ENCODE measurements around the gene SIDT2.

DNA sequence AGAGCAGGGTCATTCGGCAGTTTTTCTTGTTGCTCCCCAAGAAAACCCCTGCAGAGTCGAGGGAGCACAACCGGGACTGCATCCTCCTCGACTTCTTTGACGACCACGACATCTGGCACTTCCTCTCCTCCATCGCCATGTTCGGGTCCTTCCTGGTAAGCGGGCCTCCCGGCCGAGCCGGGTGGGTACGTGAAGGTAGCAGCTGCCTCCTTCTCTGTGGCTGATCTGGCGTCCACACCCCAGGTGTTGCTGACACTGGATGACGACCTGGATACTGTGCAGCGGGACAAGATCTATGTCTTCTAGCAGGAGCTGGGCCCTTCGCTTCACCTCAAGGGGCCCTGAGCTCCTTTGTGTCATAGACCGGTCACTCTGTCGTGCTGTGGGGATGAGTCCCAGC is 17.2 kb downstream of the SIDT2 start:
- TF ChIP-seq, protein P1, sequence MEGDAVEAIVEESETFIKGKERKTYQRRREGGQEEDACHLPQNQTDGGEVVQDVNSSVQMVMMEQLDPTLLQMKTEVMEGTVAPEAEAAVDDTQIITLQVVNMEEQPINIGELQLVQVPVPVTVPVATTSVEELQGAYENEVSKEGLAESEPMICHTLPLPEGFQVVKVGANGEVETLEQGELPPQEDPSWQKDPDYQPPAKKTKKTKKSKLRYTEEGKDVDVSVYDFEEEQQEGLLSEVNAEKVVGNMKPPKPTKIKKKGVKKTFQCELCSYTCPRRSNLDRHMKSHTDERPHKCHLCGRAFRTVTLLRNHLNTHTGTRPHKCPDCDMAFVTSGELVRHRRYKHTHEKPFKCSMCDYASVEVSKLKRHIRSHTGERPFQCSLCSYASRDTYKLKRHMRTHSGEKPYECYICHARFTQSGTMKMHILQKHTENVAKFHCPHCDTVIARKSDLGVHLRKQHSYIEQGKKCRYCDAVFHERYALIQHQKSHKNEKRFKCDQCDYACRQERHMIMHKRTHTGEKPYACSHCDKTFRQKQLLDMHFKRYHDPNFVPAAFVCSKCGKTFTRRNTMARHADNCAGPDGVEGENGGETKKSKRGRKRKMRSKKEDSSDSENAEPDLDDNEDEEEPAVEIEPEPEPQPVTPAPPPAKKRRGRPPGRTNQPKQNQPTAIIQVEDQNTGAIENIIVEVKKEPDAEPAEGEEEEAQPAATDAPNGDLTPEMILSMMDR (IDR thresholded peaks at IDR 0.05; ENCODE audit: control extremely low read depth in 1 of 3, insufficient read depth in 1 of 3, low read depth in 1 of 3, low read length in 3 of 3) = no peak
- no peak for TF ChIP-seq POLR2AphosphoS5 (IDR thresholded peaks at IDR 0.05; ENCODE audit: low read depth, low read length)
- TF ChIP-seq EZH2 (IDR thresholded peaks at IDR 0.05; ENCODE audit: low read depth, low read length, severe bottlenecking) = no peak
- TF ChIP-seq POLR2A (IDR thresholded peaks at IDR 0.05; ENCODE audit: control extremely low read depth in 1 of 2, low read depth in 2 of 2, low read length in 2 of 2) = no peak
- TF ChIP-seq, protein P2, sequence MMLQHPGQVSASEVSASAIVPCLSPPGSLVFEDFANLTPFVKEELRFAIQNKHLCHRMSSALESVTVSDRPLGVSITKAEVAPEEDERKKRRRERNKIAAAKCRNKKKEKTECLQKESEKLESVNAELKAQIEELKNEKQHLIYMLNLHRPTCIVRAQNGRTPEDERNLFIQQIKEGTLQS (IDR thresholded peaks at IDR 0.05; ENCODE audit: insufficient read depth, low read depth, low read length) = no peak

All from H1 (cell line).